ENCODE data around the gene PEMT.

The PEMT gene

DNA sequence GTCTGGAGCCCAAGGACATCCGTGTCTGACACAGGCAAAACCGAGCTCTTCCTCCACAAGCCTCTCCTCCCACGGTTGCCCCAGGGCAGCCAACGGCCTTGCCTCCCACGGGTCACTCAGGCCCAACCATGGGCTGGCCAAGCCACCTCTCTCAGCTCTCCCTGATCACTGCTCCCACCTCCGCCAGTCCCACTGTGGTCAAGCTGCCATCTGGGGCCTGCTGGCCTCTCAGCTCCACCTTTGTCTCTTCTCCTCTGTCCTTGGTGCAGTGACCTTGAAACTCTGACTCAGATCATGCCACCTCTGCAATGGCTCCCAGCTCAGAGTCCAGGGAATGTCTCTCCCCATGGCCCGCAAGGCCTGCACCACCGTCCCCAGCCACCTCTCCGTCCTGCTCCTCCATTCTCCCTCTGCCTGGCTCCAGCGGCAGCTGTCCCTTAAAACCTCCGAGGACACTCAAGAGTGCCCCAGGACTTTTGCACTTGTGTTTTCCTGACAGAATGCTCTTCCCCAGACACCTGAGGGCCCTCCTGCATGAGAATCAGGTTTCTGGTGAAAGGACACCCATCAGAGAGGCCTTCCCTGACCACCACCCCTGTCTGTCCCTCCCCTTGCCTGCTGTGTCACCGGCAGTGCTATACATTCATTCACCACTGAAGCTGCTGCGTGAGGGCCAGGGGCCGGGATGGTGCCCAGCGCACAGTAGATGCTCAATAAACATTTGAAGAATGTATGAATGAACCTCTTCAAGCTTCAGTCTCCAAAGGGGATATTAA lies 19.3 kb downstream of the PEMT start:
- no peak for DNase-seq (ENCODE audit: low spot score)
- in situ Hi-C loops (cut with MboI; ENCODE audit: low pct_unique_long_range_greater_than_20kb, low sequenced_read_pairs, unreplicated experiment): no loop called here
- TF ChIP-seq, protein P1, sequence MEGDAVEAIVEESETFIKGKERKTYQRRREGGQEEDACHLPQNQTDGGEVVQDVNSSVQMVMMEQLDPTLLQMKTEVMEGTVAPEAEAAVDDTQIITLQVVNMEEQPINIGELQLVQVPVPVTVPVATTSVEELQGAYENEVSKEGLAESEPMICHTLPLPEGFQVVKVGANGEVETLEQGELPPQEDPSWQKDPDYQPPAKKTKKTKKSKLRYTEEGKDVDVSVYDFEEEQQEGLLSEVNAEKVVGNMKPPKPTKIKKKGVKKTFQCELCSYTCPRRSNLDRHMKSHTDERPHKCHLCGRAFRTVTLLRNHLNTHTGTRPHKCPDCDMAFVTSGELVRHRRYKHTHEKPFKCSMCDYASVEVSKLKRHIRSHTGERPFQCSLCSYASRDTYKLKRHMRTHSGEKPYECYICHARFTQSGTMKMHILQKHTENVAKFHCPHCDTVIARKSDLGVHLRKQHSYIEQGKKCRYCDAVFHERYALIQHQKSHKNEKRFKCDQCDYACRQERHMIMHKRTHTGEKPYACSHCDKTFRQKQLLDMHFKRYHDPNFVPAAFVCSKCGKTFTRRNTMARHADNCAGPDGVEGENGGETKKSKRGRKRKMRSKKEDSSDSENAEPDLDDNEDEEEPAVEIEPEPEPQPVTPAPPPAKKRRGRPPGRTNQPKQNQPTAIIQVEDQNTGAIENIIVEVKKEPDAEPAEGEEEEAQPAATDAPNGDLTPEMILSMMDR (IDR thresholded peaks at IDR 0.05; ENCODE audit: extremely low read depth, insufficient read depth, missing control alignments): no peak

DNA sequence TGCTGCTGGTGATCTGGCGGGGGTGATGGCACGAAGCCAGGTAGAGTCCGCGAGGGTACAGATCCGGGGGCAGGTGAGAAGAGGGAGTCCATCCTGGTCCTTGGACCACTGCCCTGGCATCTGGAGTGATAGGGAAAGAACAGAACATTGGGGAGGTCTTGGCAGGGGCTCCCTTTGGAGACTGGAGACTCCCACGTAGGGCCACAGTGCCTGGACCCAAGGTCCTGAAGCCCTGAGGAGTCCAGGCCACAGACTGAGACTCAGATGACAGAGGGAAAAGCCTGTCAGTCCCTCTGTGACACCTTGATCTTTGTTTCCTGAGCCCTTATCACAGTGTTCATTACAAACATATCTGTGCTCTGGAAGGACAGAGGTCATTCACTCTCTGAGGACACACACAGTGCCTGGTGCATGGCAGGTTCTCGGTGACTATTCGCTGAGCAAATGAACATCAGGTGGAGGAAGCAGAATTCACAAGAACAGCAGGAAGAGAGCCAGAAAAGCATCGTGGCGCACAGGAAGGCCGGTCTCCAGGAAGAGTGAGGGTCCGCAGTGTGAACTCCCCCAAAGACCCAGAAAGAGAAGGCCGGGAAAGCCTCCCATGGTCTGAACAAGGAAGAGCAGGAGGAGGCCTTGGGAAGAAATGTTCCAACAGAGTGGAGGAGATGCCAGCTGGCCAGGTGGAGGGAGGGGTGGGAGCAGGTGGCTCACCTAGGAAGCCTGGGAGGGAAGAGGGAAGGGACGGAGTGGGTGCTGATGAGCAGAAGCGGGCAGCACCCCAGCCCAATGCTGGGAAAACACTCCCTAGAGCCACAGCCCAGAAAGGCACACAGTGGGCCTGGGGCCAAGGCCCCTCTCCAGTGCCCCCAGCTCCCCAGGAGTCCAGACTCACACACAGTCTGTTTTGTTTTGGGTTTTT lies 20.5 kb downstream of the PEMT start:
- TF ChIP-seq, protein P1 (IDR thresholded peaks at IDR 0.05; ENCODE audit: extremely low read depth, insufficient read depth, missing control alignments): no peak
- in situ Hi-C loops (cut with MboI; ENCODE audit: low pct_unique_long_range_greater_than_20kb, low sequenced_read_pairs, unreplicated experiment): no loop called here
- DNase-seq (ENCODE audit: low spot score): no peak

DNA sequence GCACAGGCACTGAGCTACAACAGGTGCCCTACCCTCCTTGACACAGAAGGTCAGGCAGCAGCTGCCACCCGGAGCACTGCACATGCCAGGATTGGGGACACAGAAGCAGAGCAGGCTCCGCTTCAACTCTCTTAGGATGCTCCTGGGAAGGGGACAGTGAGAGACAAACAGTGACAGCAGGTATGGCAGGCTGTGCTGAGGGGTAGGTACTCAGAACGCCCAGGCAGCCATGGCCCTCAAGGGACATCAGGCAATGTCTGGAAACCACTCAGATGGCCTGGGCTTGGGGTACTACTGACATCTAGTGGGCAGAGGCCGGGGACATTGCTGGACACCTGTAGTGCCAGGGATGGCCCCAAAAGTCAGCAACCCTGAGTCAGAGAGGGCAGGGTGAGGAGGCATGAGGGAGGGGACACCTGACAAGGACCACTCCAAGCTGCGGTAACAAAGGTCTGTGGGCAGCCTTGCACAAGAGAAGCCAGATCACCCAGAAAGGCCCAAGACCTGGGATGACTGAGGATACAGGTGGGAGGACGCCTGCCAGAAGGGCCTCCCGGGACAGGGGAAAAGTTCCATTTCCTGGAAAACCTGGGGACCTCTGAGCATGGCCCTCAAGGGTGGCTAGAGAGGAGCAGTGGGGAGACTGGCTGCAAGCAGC lies 21.2 kb downstream of the PEMT start:
- TF ChIP-seq, protein P1 (IDR thresholded peaks at IDR 0.05; ENCODE audit: extremely low read depth, insufficient read depth, missing control alignments): no peak
- no peak for DNase-seq (ENCODE audit: low spot score)
- in situ Hi-C loops (cut with MboI; ENCODE audit: low pct_unique_long_range_greater_than_20kb, low sequenced_read_pairs, unreplicated experiment): no loop called here

DNA sequence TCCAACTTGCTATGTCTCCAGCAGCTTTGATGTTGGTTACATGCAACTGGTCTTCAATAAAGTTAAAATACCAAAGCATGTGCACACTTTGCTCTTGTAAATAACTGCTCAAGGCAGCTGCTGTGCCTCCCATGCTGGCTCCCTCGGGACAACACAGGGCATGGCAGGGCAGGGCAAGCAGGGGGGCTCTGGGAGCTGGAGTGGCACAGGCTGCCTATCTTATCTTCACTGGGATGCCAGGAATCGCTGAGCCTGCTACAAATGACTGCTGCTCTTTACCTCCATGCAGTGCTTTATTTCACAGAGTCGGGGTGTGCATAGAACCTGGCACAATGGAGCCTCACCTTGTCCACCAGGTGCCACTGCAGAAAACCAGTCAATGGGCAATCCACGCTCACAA lies 21.8 kb downstream of the PEMT start:
- no peak for DNase-seq (ENCODE audit: low spot score)
- TF ChIP-seq, protein P1 (IDR thresholded peaks at IDR 0.05; ENCODE audit: extremely low read depth, insufficient read depth, missing control alignments): no peak
- in situ Hi-C loops (cut with MboI; ENCODE audit: low pct_unique_long_range_greater_than_20kb, low sequenced_read_pairs, unreplicated experiment): no loop called here

DNA sequence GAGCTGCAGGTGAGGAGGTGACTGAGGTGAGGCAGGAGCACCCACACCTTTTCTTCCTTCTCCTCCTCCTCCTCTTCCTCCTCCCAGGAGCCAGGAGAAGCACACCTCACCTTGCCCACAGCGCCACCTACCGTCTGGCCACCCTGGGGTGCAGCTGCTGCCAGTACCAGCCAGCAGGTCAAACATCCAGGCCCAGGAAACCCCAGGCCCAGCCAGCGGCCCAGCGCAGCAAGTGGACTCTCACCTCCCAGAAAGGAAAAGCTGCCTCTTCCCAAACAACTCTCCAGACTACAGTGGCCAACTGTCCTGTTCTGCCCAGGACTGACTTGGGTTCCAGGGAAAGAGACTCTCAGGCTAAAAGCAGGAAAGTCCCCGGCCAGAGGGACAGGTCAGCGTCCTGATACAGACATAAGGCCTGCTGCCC lies 22.7 kb downstream of the PEMT start:
- in situ Hi-C loops (cut with MboI; ENCODE audit: low pct_unique_long_range_greater_than_20kb, low sequenced_read_pairs, unreplicated experiment): no loop called here
- DNase-seq (ENCODE audit: low spot score): peak; percentile 81
- TF ChIP-seq, protein P1 (IDR thresholded peaks at IDR 0.05; ENCODE audit: extremely low read depth, insufficient read depth, missing control alignments): peak; percentile 90

DNA sequence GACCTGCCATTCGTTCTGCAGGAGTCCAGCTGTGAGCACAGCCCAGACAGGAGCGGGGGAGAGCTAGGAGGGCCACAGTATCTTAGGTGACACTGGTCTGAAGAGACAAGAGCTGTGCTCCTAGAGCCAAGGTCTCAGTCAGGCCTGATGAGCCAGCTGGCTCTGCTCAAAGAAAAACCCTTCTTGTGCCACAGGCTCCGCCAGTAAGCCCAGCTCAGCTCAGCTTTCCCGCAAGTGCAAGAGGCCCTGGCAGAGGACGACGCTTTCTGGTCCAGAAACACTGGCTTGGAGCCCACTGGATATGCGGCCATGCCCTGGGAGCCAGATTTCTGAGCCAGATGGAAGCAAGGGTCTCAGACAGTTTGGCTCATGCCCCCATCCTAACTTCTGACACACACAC lies 23.9 kb downstream of the PEMT start:
- DNase-seq (ENCODE audit: low spot score): no peak
- in situ Hi-C loops (cut with MboI; ENCODE audit: low pct_unique_long_range_greater_than_20kb, low sequenced_read_pairs, unreplicated experiment): no loop called here
- TF ChIP-seq, protein P1 (IDR thresholded peaks at IDR 0.05; ENCODE audit: extremely low read depth, insufficient read depth, missing control alignments): no peak
